ENCODE measurements around the gene ADAMTS2.

GRCh38 chr5:179332741-179333290 is 12.4 kb downstream of the ADAMTS2 start:
- TF ChIP-seq CTCF (IDR thresholded peaks at IDR 0.05), result no peak
- TF ChIP-seq POLR2A (IDR thresholded peaks at IDR 0.05), result no peak
